Astrocyte of the spinal cord (primary cell): ENCODE measurements around the gene FAU.

Experiments used
- DNase-seq: peaks from one replicate; pipeline ENCODE4 v3.0.0; 2011; ENCODE audit warnings: low read depth, low spot score
- H3K4me3 ChIP-seq: 2 replicates; pipeline ENCODE4 v1.5.1; 2011; ENCODE audit warnings: low read depth, mild to moderate bottlenecking, low read length, moderate library complexity
- CTCF ChIP-seq: IDR thresholded peaks from 2 replicates; pipeline ENCODE4 v1.5.1; 2012; ENCODE audit warnings: low read depth, mild to moderate bottlenecking, low read length, inconsistent platforms
- in situ Hi-C: cut with HindIII; loops from 2 replicates; pipeline ENCODE4 v1.10.0; 2017; ENCODE audit warnings: low sequenced_read_pairs

Gene FAU

GRCh38 chr11:65084598-65085375 is 37.1 kb downstream of the FAU start:
- H3K4me3 ChIP-seq = peak overlapping the region; percentile 81
- DNase-seq = no peak
- no peak for TF ChIP-seq CTCF
- in situ Hi-C loops = no loop called here

GRCh38 chr11:65083834-65084597 is 37.9 kb downstream of the FAU start, which contains the start of the genes CDCA5 and ZFPL1:
CDCA5 (minus strand) TSS chr11:65084040; CDS start chr11:65083978, 62 bp downstream.
ZFPL1 (plus strand) TSS chr11:65084222; CDS start chr11:65084699, 477 bp downstream.
- peak within 1 kb of the TSS; percentile 81 for H3K4me3 ChIP-seq
- TF ChIP-seq CTCF = no peak
- in situ Hi-C loops = no loop called here
- peak; percentile 96 for DNase-seq

- in situ Hi-C loops = no loop called here
- TF ChIP-seq CTCF = no peak
- DNase-seq = no peak
Observed at GRCh38 chr11:65083134-65083833, 38.6 kb downstream of the FAU start.

GRCh38 chr11:65078786-65079342 is 43.1 kb downstream of the FAU start:
- H3K4me3 ChIP-seq = no peak overlapping the region
- no peak for DNase-seq
- in situ Hi-C loops = no loop called here
- TF ChIP-seq CTCF = no peak

More at GRCh38 chr11:65083134-65083833, 38.6 kb downstream of the FAU start:
- peak overlapping the region; percentile 81 for H3K4me3 ChIP-seq

GRCh38 chr11:65078151-65078550 is 43.8 kb downstream of the FAU start:
- DNase-seq = peak; percentile 15
- in situ Hi-C loops = no loop called here
- no peak overlapping the region for H3K4me3 ChIP-seq
- TF ChIP-seq CTCF = peak; percentile 68

- TF ChIP-seq CTCF = no peak
- in situ Hi-C loops = no loop called here
- DNase-seq = no peak
- H3K4me3 ChIP-seq = no peak overlapping the region
Observed at GRCh38 chr11:65077451-65077850, 44.5 kb downstream of the FAU start.
